Islet precursor cell (in vitro differentiated cells): ENCODE data around the gene DUSP22.
"Not testable (repeated sequence)": the region's sequence is repeated elsewhere in the genome, so short reads cannot be mapped to it uniquely, and the experiment has no call there.

Experiments used
- DNase-seq: peaks from one replicate; pipeline ENCODE4 v3.0.0-alpha.2; 2018

Gene DUSP22

GRCh38 chr6:325161-325860 lies 33.0 kb downstream of the DUSP22 start:
- not testable (repeated sequence) for DNase-seq

DNA sequence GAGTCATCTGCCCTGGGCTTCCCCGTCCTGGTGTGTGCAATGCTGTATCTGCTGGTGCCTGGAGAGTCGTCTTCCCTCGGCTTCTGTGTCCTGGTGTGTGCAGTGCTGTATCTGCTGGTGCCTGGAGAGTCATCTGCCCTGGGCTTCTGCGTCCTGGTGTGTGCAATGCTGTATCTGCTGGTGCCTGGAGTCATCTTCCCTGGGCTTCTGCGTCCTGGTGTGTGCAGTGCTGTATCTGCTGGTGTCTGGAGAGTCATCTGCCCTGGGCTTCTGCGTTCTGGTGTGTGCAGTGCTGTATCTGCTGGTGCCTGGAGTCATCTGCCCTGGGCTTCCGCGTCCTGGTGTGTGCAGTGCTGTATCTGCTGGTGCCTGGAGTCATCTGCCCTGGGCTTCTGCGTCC lies 33.8 kb downstream of the DUSP22 start:
- DNase-seq = not testable (repeated sequence)

GRCh38 chr6:326896-327537 lies 34.7 kb downstream of the DUSP22 start:
- no peak for DNase-seq

- DNase-seq = no peak
These were observed 35.3 kb downstream of the DUSP22 start for GRCh38 chr6:327538-328116.

DNA sequence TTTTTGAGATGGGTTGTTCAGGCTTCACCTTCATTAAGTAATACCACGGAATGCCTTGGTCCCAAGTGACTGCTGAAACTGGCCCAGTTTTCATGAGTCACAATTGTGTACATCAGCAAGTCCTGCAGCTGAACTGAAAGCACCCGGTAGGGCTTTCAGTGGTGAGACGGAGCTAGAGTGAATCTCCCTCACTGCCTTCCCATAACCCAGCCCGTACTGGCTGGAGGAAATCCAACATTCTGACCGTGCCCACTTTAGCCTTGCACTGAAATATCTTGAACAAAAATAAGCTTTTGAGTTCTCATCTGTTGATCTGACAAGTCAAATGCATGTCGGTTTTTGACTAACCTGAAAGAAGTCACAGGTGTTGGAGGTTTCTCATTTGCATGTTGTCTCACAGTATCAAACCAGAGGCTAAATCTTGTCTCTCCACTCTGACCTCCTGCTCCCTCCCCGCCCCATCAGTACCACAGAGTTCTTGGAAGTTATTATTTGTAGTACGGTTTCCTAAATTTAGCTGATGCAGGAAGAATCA lies 35.9 kb downstream of the DUSP22 start:
- no peak for DNase-seq

GRCh38 chr6:328924-329323 lies 36.6 kb downstream of the DUSP22 start:
- DNase-seq = no peak

DNA sequence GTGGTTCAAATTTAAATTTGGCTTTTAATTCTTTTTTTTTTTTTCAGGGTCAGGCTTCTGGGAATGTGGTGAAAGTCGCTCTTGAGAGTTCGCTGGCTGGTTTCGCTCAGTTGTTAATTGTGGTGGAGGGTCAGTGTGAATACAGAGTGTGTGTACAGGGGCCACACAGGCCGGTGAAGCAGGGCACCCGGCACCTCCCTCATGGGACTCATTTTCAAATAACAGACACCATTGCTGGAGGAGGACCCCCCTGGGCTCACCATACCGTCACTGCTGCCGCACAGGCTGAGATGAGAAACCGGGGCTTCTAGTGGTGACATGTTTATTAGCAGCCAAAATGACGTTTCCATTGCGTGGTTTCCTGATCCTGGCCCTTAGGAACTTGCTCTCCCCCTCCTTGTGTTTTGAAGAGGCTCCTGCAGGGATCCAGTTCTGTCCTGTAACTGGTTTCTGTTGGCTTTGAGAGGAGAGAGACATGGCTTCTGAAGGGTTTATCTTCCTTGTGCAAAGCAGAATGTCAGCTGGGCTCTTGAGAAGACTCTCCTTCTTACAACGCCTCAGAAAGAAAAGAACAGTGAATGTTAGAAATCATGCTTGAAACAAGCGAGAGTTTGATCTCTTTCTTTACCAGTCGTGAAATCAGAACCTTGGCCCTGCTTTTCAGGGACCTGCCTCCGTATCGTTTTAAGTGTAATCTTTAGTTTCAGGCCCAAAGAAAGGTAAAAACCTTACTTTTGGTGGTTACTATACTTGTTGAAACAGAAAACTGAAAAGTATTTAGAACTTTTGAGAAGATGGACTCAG lies 37.8 kb downstream of the DUSP22 start:
- DNase-seq = no peak

GRCh38 chr6:330948-331347 lies 38.7 kb downstream of the DUSP22 start:
- DNase-seq = no peak

- no peak for DNase-seq
These were observed 39.6 kb downstream of the DUSP22 start for GRCh38 chr6:331622-332521.

DNA sequence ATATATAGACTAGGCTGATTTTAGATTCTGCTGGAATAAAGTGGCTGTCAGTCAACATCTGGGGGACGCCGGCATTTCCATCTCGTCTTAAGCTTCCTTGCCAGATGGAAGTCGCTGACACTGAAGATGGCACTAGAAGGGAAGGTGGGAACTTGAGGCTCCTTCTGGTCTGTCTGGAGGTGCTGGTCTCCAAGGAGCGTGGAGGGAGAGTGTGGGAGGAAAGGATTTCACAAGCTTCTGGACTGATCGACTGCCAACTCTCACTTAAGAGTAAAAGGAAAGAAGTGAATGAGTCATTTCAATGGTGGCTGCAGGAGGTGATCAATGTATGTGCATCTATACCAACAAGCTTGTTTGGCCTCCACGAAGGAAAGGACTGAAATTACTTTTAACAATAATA lies 40.4 kb downstream of the DUSP22 start:
- DNase-seq = no peak

- DNase-seq = no peak
These were observed 41.2 kb downstream of the DUSP22 start for GRCh38 chr6:333379-334002.

DNA sequence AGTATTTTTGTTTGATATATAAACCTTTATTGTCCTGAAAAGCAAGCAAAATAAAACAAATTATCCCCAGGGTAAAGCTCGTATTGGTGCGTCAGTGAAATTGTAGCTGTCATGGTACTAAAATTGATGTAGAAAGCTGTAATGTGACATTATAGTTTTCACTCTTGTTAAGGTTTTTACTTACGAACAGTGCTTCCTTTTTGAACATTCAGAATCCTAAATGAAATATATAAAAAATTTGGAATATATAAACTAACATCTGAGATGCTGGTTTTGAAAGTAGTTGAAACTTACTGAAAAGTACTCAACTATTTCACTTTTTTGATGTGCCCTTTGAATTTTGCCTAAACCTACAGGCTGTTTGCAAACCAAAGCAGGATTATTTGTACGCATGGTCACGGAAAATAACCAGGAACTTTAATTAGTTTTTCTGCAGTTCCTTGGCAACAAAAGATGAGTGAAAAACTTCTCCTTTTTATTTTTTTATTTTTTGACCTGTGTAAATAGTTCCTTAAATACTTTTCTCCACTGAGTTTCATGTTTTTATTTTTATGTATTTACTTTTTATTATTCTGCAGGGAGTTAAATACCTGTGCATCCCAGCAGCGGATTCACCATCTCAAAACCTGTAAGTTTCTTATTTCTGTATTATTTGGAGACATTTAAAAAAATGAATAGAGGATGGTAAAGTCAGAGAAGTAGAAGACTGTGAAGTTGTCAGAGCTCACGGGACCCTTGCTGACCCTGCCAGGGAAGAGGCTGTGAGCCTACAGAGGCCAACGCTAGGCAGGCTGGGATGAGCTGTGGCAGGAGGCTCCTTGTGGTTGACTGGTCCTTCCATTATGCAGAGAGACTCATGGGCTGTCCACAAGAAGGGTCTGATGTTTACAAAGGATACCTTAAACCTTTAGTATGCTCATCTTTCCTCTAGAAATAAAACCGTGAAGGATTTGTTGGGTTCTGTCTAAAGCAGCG lies 42.5 kb downstream of the DUSP22 start:
- DNase-seq = no peak

- DNase-seq = no peak
These were observed 43.3 kb downstream of the DUSP22 start for GRCh38 chr6:335572-335971.

DNA sequence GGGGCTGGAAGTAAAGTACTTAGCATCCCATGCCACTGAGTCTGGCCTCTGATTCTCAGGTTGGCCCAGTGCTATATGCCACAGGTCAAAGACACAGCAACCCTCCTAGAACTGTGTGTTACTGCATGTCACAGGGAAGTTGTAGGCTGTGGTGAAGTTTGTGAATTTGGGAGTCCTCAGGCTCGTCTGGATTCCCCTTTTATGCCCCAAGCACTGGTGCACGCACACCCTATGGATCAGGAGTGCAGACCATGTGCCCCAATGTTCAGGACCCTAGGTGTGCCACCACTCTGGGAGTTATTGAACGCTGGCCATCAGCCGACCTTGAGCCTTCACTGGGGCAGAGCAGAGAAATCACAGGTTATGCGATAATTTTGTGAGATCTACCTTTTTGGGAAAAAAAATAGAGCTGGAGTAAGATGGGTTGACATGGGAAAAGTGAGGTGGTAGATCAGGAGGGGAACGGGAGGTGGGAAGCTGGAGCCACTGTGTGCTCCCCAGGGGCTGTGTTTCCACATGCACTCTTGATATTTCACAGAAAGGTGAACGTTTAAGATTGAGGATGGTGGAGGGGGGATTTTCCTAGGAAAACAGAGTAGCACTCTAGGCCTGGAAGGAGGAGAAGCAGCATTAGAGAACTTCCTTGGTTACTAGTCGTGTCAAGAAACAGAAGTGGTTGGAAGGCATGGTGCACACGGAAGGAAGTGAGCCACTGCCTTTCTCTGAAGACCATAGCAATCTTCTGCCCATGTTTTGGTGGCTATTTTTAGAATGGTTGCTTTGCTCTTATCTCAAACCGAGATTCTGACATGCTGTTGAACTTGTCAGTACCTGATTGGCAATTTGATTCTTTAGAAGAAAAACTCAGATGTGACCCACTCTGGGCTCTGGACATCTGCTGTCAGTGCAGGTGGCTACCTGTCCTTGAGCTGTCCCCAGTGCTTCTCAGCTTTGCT lies 44.1 kb downstream of the DUSP22 start:
- DNase-seq = no peak

- DNase-seq = no peak
These were observed 45.6 kb downstream of the DUSP22 start for GRCh38 chr6:337805-338368.

DNA sequence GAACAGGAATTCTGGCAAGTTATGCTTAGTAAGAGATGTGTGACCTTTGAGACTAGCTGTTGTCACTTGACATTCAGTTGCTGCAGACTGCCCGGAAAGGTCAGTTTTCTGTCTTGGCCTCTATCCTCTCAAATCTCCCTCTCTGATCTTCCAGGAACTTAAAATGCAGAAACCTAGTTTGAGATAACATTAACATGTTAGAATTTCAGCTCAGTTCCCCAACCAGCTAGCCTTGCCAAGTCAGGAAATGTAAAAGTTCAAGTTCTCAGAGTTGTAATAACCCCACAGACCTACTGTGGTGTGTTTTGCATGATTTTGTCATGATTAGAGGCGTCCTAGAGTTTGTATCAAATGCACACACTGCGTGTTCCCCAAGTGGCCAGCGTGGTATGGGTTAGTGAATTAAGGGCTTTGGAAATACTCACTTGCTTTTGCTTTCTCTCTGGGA lies 46.6 kb downstream of the DUSP22 start:
- DNase-seq = no peak

GRCh38 chr6:339480-339879 lies 47.2 kb downstream of the DUSP22 start:
- DNase-seq = no peak

GRCh38 chr6:340186-340955 lies 48.1 kb downstream of the DUSP22 start:
- no peak for DNase-seq
